Parathyroid adenoma (tissue), 2 donors: ENCODE measurements around the gene IFNGR1.

Experiments used
- H2AFZ ChIP-seq: fragments of 300-600 bp; sonication (generic); one replicate; pipeline ENCODE4 v1.7.0; 2017; ENCODE audit warnings: antibody characterized with exemption, mild to moderate bottlenecking
- H3K27ac ChIP-seq: fragments of 300-600 bp; sonication (generic); one replicate; pipeline ENCODE4 v1.7.0; 2017
- H3K27me3 ChIP-seq: fragments of 300-600 bp; sonication (generic); one replicate; pipeline ENCODE4 v1.7.0; 2017; ENCODE audit warnings: low read length; ENCODE audit not compliant: control insufficient read depth, insufficient read depth
- H3K36me3 ChIP-seq: fragments of 300-600 bp; sonication (generic); one replicate; pipeline ENCODE4 v1.7.0; 2017; ENCODE audit warnings: low read length; ENCODE audit not compliant: control insufficient read depth, insufficient read depth
- H3K4me1 ChIP-seq: fragments of 300-600 bp; sonication (generic); one replicate; pipeline ENCODE4 v1.7.0; 2017; ENCODE audit warnings: control low read depth
- H3K4me2 ChIP-seq: fragments of 300-600 bp; sonication (generic); one replicate; pipeline ENCODE4 v1.7.0; 2017; ENCODE audit warnings: low read length
- H3K4me3 ChIP-seq: fragments of 300-600 bp; sonication (generic); one replicate; pipeline ENCODE4 v1.7.0; 2017; ENCODE audit warnings: low read depth, low read length
- H3K79me2 ChIP-seq: fragments of 300-600 bp; sonication (generic); one replicate; pipeline ENCODE4 v1.7.0; 2017; ENCODE audit warnings: control low read depth
- H3K9ac ChIP-seq: fragments of 300-600 bp; sonication (generic); one replicate; pipeline ENCODE4 v1.7.0; 2017; ENCODE audit warnings: mild to moderate bottlenecking
- H3K9me3 ChIP-seq: fragments of 300-600 bp; sonication (generic); one replicate; pipeline ENCODE4 v1.7.0; 2017; ENCODE audit warnings: low read length; ENCODE audit not compliant: control insufficient read depth
- TF ChIP-seq, protein P1 (sequence below): fragments of 300-600 bp; sonication (generic); IDR thresholded peaks from one replicate; pipeline ENCODE4 v1.7.0; 2017; ENCODE audit warnings: antibody characterized with exemption, mild to moderate bottlenecking
- donor health status: primary hyperparathyroidism.

The IFNGR1 gene

DNA sequence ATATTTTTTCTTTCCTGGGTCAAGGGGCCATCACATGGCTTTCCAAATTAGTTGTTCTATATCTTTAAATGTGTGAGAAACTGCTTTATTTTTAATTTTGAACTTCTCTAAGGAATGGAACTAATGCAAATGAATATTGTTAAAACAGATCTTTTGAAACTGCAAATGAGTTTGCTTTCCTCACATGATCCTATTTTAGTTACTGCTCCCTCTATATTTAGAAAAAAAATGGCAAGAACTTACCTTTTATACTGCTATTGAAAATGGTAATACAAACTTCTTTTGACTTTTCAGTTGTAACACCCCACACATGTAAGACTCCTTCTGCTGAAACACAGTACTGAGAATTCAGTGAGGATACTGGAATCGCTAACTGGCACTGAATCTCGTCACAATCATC lies 15.9 kb downstream of the IFNGR1 start:
- no peak overlapping the region for H2AFZ ChIP-seq
- no peaks in the 10 kb centered on the region for H3K79me2 ChIP-seq
- H3K9ac ChIP-seq, result no peak overlapping the region
- no peaks in the 10 kb centered on the region for H3K36me3 ChIP-seq
- TF ChIP-seq, protein P1, sequence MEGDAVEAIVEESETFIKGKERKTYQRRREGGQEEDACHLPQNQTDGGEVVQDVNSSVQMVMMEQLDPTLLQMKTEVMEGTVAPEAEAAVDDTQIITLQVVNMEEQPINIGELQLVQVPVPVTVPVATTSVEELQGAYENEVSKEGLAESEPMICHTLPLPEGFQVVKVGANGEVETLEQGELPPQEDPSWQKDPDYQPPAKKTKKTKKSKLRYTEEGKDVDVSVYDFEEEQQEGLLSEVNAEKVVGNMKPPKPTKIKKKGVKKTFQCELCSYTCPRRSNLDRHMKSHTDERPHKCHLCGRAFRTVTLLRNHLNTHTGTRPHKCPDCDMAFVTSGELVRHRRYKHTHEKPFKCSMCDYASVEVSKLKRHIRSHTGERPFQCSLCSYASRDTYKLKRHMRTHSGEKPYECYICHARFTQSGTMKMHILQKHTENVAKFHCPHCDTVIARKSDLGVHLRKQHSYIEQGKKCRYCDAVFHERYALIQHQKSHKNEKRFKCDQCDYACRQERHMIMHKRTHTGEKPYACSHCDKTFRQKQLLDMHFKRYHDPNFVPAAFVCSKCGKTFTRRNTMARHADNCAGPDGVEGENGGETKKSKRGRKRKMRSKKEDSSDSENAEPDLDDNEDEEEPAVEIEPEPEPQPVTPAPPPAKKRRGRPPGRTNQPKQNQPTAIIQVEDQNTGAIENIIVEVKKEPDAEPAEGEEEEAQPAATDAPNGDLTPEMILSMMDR, result no peak
- no peak overlapping the region for H3K27ac ChIP-seq
- no peaks in the 10 kb centered on the region for H3K27me3 ChIP-seq
- no peaks in the 10 kb centered on the region for H3K9me3 ChIP-seq
- H3K4me1 ChIP-seq, result no peaks in the 10 kb centered on the region
- H3K4me3 ChIP-seq, result no peak overlapping the region
- no peak overlapping the region for H3K4me2 ChIP-seq

DNA sequence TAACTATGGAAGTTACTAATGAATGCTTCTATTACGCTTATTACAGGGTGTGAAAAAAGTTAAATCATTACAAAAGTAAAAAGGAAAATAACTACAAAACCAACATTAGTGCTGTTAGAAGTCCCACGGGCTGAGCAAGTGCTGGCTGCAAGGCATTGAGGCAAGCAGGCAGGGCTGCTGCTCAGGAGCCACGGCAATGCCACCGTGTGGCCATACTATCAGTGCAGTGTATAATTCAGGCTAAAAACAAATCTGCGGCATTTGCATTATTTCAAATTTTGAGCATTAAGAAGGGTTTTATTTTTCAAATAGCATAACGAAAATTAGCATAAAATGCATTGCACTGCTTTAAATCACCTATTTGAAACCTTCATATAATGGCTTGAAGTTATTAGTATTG lies 17.1 kb downstream of the IFNGR1 start:
- no peaks in the 10 kb centered on the region for H3K36me3 ChIP-seq
- no peaks in the 10 kb centered on the region for H3K27me3 ChIP-seq

DNA sequence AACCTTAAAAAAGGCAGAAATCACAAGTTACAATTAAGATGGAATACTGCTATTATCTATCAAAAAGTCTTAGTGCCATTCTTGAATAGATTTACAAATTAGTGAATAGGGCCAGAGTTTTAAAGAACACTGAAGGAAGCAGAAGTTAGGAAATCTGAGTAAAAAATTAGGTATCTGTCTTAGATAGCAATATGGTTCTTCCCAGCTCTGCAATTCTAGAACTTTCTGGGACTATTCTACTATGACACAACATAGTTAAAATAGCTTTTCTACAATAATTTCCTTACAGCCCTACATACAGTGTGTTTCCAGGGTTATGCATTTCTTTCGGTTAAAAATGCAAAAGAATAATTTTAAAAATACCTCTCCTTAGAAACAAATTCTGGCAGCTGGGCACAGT lies 18.2 kb downstream of the IFNGR1 start:
- TF ChIP-seq, protein P1, result no peak
- H3K4me1 ChIP-seq, result no peaks in the 10 kb centered on the region
- no peaks in the 10 kb centered on the region for H3K36me3 ChIP-seq

More for the DNA sequence above, 17.1 kb downstream of the IFNGR1 start:
- TF ChIP-seq, protein P1, result no peak
- Histone ChIP-seq H2AFZ (no peak overlapping the region), H3K4me1 (no peaks in the 10 kb centered on the region), H3K9me3 (no peaks in the 10 kb centered on the region), H3K27ac (no peak overlapping the region), H3K4me3 (no peak overlapping the region), H3K4me2 (no peak overlapping the region), H3K79me2 (no peaks in the 10 kb centered on the region), H3K9ac (no peak overlapping the region)

DNA sequence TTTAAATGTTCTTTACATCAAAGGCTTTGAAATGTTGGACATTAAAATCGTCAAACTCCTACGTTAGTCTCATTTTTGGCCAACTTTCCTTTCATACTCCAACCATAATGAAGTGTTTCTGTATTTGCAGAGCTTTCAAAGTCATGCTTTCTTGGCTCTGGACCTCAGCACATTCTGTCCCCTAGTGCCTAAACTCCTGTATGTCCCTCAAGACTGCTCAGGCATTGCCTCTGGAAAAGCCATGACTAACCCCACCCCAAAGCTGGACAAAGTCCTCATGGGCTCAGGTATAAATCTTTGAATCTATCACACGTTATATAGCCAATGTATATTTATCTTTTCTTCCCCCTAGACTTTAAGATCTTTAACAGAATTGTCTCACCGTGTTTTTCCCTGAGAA lies 18.9 kb downstream of the IFNGR1 start:
- no peaks in the 10 kb centered on the region for H3K36me3 ChIP-seq
- H3K9ac ChIP-seq, result no peak overlapping the region
- no peaks in the 10 kb centered on the region for H3K4me1 ChIP-seq
- H3K4me2 ChIP-seq, result no peak overlapping the region
- H3K79me2 ChIP-seq, result no peaks in the 10 kb centered on the region
- H3K4me3 ChIP-seq, result no peak overlapping the region
- H3K27me3 ChIP-seq, result no peaks in the 10 kb centered on the region
- H2AFZ ChIP-seq, result no peak overlapping the region
- no peak overlapping the region for H3K27ac ChIP-seq
- TF ChIP-seq, protein P1, result no peak
- no peaks in the 10 kb centered on the region for H3K9me3 ChIP-seq

More for the DNA sequence above, 18.2 kb downstream of the IFNGR1 start:
- H3K9ac ChIP-seq, result no peak overlapping the region
- no peak overlapping the region for H3K4me2 ChIP-seq
- no peak overlapping the region for H2AFZ ChIP-seq
- no peaks in the 10 kb centered on the region for H3K9me3 ChIP-seq
- no peaks in the 10 kb centered on the region for H3K27me3 ChIP-seq
- no peak overlapping the region for H3K4me3 ChIP-seq
- no peaks in the 10 kb centered on the region for H3K79me2 ChIP-seq
- no peak overlapping the region for H3K27ac ChIP-seq
